Right lobe of liver (tissue), 6 donors: ENCODE data around the gene SLC8A2. TPM values are rescaled to one million over a fixed set of nuclear protein-coding genes. Genes with fewer than 3 reads are reported as not detected.
A peak's percentile ranks its signal among the peaks of the same experiment; 100 is the strongest.

Source experiments
- ATAC-seq, 4 donors: fragments of 200-7000 bp; cut with Tn5 transposase; one replicate each; pipeline ENCODE4 v1.9.1; 2020; ENCODE audit warnings: mild to moderate bottlenecking in 4 of 4, moderate library complexity in 4 of 4
- DNase-seq, 3 donors: peaks; one replicate each; pipeline ENCODE4 v3.0.0-alpha.2; 2020
- H3K27ac ChIP-seq, 3 donors: fragments of 200-600 bp; one replicate each; pipeline ENCODE4 v1.8.0; 2022
- H3K27me3 ChIP-seq, 2 donors: fragments of 200-600 bp; one replicate each; pipeline ENCODE4 v1.8.0; 2022
- H3K36me3 ChIP-seq, 4 donors: fragments of 200-600 bp; sonication (generic) in 1 of 4; one replicate each; pipeline versions ENCODE4 v1.5.1 to v1.8.0; 2017 to 2022; ENCODE audit warnings: control low read depth in 1 of 4
- H3K4me1 ChIP-seq, 4 donors: fragments of 200-600 bp; sonication (generic) in 1 of 4; one replicate each; pipeline versions ENCODE4 v1.5.1 to v1.8.0; 2017 to 2022; ENCODE audit warnings: control low read depth in 1 of 4
- H3K4me3 ChIP-seq, 3 donors: fragments of 200-600 bp; one replicate each; pipeline ENCODE4 v1.8.0; 2022
- H3K9me3 ChIP-seq, 4 donors: fragments of 200-600 bp; sonication (generic) in 1 of 4; one replicate each; pipeline versions ENCODE4 v1.5.1 to v1.8.0; 2017 to 2022; ENCODE audit warnings: control low read depth in 1 of 4
- CTCF ChIP-seq, 4 donors: fragments of 200-600 bp in 3 of 4; fragments of 450-650 bp in 1 of 4; IDR thresholded peaks; one replicate each; pipeline versions ENCODE4 v1.5.1 to v1.8.0; 2016 to 2022; ENCODE audit warnings: antibody characterized with exemption in 4 of 4, mild to moderate bottlenecking in 2 of 4
- POLR2A ChIP-seq: fragments of 450-650 bp; IDR thresholded peaks from one replicate; pipeline ENCODE4 v1.6.1; 2017; ENCODE audit warnings: antibody characterized with exemption, mild to moderate bottlenecking
- WGBS: methylation state at CpG from one replicate; pipeline ENCODE4 v1.1.6; 2018; ENCODE audit warnings: low coverage, low lambda C conversion rate; ENCODE audit not compliant: insufficient coverage; ENCODE audit errors: missing lambda C conversion rate; 5-methylcytosine and 5-hydroxymethylcytosine counted together
- intact Hi-C, 2 donors: fragments of 100-400 bp; cut with DNase I; formaldehyde crosslinking; loops; one replicate each; pipeline versions ENCODE4 v1.11.2 to v1.14.1; 2022
- total RNA-seq, 6 experiments: library from RNA; depleted of rRNA in 2 of 6; stranded (reverse); fragments of >200 nt in 2 of 6; fragmentation: NEBNext Ultra II Directional in 3 of 6; extraction: Animal tissue kit (Norgen Biotek cat#: 25700) in 3 of 6; gene quantifications; one replicate each; pipeline versions ENCODE4 v1.1.0 to v1.2.4, GENCODE V29; 2016 to 2023
- donor health status: DM: no; HTN: yes; CAD: no.
- donor health status: DM: no; HTN: no; CAD: no.
- donor health status: DM: no; HTN: no; CAD: no.
- donor health status: DM: no; HTN: yes; CAD: no.
- donor health status: DM: no; HTN: yes; CAD: no.

SLC8A2 gene
- total RNA-seq, 6 experiments from 2014 or later: 0.13 TPM; not detected in 5

- no peaks in the 10 kb centered on the region for H3K4me1 ChIP-seq
- H3K27me3 ChIP-seq: no peaks in the 10 kb centered on the region
- H3K9me3 ChIP-seq: no peaks in the 10 kb centered on the region
- H3K36me3 ChIP-seq: peaks cover 0 to 56% (median 10%) of the 10 kb centered on the region in 4 donors
- DNase-seq: no peak
- no peak overlapping the region for H3K27ac ChIP-seq
- intact Hi-C loops: no loop called here
- no peak overlapping the region for H3K4me3 ChIP-seq
- WGBS: 63% methylated on average over 7 of the region's 18 CpGs
- no peak for ATAC-seq
- no peak for TF ChIP-seq CTCF (IDR thresholded peaks at IDR 0.05)
- TF ChIP-seq POLR2A: no peak
Observed at GRCh38 chr19:47493378-47494210, 21.9 kb upstream of the SLC8A2 start.

- ATAC-seq (no peak), DNase-seq (no peak)
- no peak for TF ChIP-seq POLR2A
- TF ChIP-seq CTCF (IDR thresholded peaks at IDR 0.05): no peak
- Histone ChIP-seq H3K36me3 (peaks cover 0 to 55% (median 8%) of the 10 kb centered on the region in 4 donors), H3K9me3 (no peaks in the 10 kb centered on the region), H3K4me1 (no peaks in the 10 kb centered on the region), H3K4me3 (no peak overlapping the region), H3K27me3 (no peaks in the 10 kb centered on the region), H3K27ac (no peak overlapping the region)
- 59% methylated on average over 8 of the region's 23 CpGs for WGBS
- intact Hi-C loops: no loop called here
Observed at GRCh38 chr19:47492571-47493377, 21.1 kb upstream of the SLC8A2 start.

GRCh38 chr19:47492137-47492533, 20.4 kb upstream of the SLC8A2 start:
- DNase-seq (no peak), ATAC-seq (peak in 1 of 4 donors; percentile 5)
- intact Hi-C loops: no loop called here
- Histone ChIP-seq H3K4me3 (no peak overlapping the region), H3K27ac (no peak overlapping the region), H3K27me3 (no peaks in the 10 kb centered on the region), H3K36me3 (peaks cover 0 to 55% (median 7%) of the 10 kb centered on the region in 4 donors), H3K9me3 (no peaks in the 10 kb centered on the region), H3K4me1 (no peaks in the 10 kb centered on the region)
- no CpG with 5 or more reads among the region's 14 CpGs for WGBS
- TF ChIP-seq POLR2A (no peak), CTCF (IDR thresholded peaks at IDR 0.05) (no peak)

GRCh38 chr19:47491358-47492136, 19.9 kb upstream of the SLC8A2 start:
- 82% methylated on average over 18 of the region's 22 CpGs for WGBS
- Histone ChIP-seq H3K27me3 (no peaks in the 10 kb centered on the region), H3K4me1 (no peaks in the 10 kb centered on the region), H3K36me3 (peaks cover 0 to 53% (median 7%) of the 10 kb centered on the region in 4 donors), H3K27ac (no peak overlapping the region), H3K9me3 (no peaks in the 10 kb centered on the region), H3K4me3 (no peak overlapping the region)
- ATAC-seq (no peak), DNase-seq (no peak)
- TF ChIP-seq POLR2A: no peak
- TF ChIP-seq CTCF (IDR thresholded peaks at IDR 0.05): no peak
- intact Hi-C loops: no loop called here
